AG09309 (cell line): ENCODE data around the gene ZFPL1.
"Not testable (repeated sequence)": the region's sequence is repeated elsewhere in the genome, so short reads cannot be mapped to it uniquely, and the experiment has no call there.

ENCODE experiments used
- DNase-seq: peaks from one replicate; pipeline ENCODE4 v3.0.0-alpha.2; 2010; ENCODE audit warnings: low read depth
- H3K4me3 ChIP-seq: 2 replicates; pipeline ENCODE4 v1.5.1; 2011; ENCODE audit warnings: mild to moderate bottlenecking, low read depth, low read length, moderate library complexity; ENCODE audit not compliant: control insufficient read depth
- CTCF ChIP-seq: IDR thresholded peaks from 2 replicates; pipeline ENCODE4 v1.5.1; 2011; ENCODE audit warnings: mild to moderate bottlenecking, low read depth, low read length, inconsistent platforms; ENCODE audit not compliant: insufficient read depth, control insufficient read depth; ENCODE audit errors: missing control alignments

ZFPL1 gene

GRCh38 chr11:65116370-65117205, 32.6 kb downstream of the ZFPL1 start:
- no peak for DNase-seq
- H3K4me3 ChIP-seq, result peak overlapping the region; percentile 63
- peak; percentile 4 for TF ChIP-seq CTCF

DNA sequence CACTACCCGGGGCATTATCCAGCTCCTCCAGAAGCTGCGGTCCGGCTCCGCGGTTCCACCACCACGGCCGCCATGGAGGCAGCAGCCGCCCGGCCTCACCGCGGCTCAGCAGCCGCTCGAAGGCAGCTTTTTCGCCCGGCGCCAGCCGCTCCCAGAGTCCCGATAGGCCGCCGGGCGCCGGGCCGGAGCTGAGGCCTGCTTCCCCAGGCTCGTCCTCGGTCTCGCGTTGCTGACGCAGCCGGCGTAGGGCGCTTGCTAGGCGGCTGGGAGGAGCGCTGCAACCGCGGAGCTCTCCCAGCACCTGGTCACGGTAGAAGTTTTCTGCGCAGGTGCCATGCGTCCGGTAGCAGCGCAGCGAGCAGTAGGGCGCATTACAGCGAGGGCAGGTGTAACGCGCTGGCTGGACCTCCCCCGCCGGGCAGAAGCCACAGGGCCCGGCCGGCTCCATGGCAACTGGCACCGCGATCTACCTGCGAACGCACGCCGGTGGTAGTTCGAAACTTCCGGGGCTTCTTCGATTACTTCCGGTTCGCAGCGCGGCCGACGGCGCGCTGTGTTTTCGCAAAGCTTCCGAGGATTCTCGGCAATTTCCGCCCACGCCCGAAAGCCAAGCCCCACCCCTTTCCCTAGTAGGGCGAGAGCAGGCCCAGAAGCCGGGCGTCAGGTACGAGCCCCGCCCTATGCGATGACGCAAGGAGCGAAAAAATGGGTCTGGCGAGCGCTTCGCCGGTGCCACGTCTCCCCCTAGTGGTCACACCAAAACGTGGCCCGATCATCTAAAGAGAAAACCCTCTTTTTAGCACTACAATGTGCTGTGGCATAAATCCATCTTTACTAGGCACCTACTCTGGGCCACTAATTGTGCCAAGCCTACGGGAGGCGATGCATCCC, 33.4 kb downstream of the ZFPL1 start, which contains the start of gene ZNHIT2:
Gene ZNHIT2 (minus strand): TSS at position 496 of the 891 bp plus-strand sequence. CDS start 48 bp downstream, at position 448.
- DNase-seq, result peak; percentile 93

GRCh38 chr11:65118097-65118837, 34.2 kb downstream of the ZFPL1 start:
- DNase-seq, result no peak
- no peak for TF ChIP-seq CTCF
- H3K4me3 ChIP-seq, result no peak overlapping the region

More for the DNA sequence above, 33.4 kb downstream of the ZFPL1 start, which contains the start of gene ZNHIT2:
- peak within 1 kb of the TSS; percentile 63 for H3K4me3 ChIP-seq
- TF ChIP-seq CTCF, result peak; percentile 93

GRCh38 chr11:65118891-65119669, 35.1 kb downstream of the ZFPL1 start:
- DNase-seq, H3K4me3 ChIP-seq: not testable (repeated sequence)

GRCh38 chr11:65119670-65119995, 35.6 kb downstream of the ZFPL1 start:
- TF ChIP-seq CTCF, result no peak
- no peak overlapping the region for H3K4me3 ChIP-seq
- no peak for DNase-seq

- H3K4me3 ChIP-seq, result peak overlapping the region; percentile 99
- DNase-seq, result no peak
- TF ChIP-seq CTCF, result no peak
These were observed 36.8 kb downstream of the ZFPL1 start for GRCh38 chr11:65120831-65121230.
